HG03045 (cell line): Measurements from ENCODE around the gene FOXC2.

Experiments used
- ATAC-seq: cut with Tn5 transposase; IDR thresholded peaks from one replicate; pipeline ENCODE4 v1.9.1; 2021; ENCODE audit warnings: mild to moderate bottlenecking, moderate library complexity; ENCODE audit not compliant: unreplicated experiment

FOXC2 gene

GRCh38 chr16:86572606-86573005 lies 6.0 kb downstream of the FOXC2 start:
- no peak for ATAC-seq

DNA sequence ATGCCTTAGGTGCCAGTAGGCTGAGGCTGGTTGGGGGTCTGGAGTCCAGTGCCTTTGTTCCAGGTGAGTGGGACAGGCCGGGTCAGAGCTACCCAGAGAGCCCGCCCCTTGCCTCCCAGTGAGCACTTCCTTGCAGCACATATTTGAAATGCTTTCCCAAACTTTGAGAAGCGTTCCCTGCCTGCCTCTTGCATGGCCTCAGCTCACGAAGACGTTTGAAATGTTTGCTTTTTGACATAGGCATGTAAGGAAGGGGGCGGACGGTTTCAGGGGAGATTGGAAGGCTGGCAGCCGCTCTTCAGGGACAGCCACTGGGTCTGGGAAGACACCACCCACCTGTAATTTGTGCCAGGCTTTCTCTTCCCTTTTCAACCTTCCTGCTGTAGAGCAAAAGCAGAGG lies 6.6 kb downstream of the FOXC2 start:
- ATAC-seq = no peak

GRCh38 chr16:86573646-86574508 lies 7.2 kb downstream of the FOXC2 start:
- no peak for ATAC-seq

- no peak for ATAC-seq
These were observed 8.0 kb downstream of the FOXC2 start for GRCh38 chr16:86574646-86575045.

GRCh38 chr16:86575095-86575685 lies 8.6 kb downstream of the FOXC2 start:
- no peak for ATAC-seq

DNA sequence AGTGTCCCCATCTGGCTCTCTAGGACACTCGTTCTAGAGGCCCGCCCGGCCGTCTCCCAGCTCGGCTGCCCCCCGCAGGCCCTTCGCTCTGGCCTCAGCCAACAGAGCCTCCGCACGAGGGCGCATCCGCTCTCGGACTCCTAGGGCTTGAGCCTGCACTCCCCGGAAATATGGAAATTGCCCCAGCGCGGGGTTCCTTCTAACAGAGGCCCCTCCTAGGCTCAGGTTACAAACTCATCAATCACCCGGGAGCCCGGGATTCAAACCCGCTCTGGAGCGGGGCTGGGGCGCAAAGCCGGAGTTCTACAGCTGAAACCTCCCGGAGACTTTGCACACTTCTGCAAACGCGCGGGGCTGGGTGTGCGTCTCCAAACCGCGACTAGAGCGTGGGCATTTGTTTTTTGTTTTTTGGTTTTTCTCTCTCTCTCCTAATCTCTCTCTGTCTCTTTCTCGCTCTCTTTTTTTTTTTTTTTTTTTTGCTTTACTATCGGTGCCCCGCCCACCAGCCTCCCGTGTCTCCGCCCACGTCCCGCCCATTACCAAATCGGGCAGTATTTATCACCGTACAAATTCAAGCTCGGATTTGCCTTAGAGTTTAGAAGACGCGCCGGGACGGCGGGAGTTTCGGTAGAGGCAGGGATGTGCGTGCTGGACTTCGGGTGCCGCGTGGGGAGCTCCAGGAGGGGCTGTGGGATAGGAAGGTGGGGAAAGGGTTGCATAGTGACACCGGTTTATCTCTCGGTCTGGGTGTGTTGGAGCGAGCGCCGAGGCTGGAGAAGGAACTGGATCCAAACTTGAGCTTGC lies 9.3 kb downstream of the FOXC2 start:
- no peak for ATAC-seq

GRCh38 chr16:86576591-86577313 lies 10.1 kb downstream of the FOXC2 start:
- no peak for ATAC-seq

GRCh38 chr16:86577314-86577971 lies 10.8 kb downstream of the FOXC2 start:
- ATAC-seq = no peak

DNA sequence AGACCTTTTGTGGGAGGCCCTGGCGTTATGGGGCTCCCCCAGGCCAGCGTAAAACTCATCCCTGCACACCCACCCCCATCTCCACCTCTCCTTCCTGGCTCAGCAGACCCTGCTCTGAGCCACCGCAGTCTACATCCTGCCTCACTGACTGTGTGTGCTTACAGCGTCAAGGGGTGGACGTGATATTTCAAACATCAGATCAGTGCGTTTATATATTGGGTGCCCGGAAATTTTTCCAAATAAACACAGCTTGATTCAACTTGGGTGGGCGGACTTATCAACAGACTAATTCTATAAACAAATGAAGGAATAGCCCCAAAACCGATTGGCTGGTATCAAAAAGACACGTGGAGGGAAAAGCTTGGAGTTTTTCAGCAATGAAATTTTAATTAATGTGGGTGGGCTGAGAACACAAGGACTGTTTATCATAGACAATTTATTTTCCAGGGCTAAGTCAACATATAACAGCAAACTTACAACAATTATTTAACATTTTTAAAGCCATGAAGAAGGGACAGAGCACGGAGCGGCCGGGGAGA lies 11.5 kb downstream of the FOXC2 start, which contains the start of gene FOXL1:
TSS of gene FOXL1 (plus strand) at position 489 of the 539 bp plus-strand sequence. CDS start 175 bp downstream, outside the sequence.
- no peak for ATAC-seq

DNA sequence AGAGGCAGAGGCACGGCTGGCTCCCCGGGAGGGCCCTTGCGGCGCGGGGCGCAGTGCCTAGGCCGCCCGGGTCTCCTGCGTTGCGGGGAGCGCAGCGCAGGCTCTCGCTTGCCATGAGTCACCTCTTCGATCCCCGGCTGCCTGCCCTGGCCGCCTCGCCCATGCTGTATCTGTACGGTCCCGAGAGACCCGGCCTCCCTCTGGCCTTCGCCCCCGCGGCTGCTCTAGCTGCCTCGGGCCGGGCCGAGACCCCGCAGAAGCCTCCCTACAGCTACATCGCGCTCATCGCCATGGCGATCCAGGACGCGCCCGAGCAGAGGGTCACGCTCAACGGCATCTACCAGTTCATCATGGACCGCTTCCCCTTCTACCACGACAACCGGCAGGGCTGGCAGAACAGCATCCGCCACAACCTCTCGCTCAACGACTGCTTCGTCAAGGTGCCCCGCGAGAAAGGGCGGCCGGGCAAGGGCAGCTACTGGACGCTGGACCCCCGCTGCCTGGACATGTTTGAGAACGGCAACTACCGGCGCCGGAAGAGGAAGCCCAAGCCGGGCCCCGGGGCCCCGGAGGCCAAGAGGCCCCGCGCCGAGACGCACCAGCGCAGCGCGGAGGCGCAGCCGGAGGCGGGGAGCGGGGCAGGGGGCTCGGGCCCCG lies 12.1 kb downstream of the FOXC2 start:
- ATAC-seq = no peak

DNA sequence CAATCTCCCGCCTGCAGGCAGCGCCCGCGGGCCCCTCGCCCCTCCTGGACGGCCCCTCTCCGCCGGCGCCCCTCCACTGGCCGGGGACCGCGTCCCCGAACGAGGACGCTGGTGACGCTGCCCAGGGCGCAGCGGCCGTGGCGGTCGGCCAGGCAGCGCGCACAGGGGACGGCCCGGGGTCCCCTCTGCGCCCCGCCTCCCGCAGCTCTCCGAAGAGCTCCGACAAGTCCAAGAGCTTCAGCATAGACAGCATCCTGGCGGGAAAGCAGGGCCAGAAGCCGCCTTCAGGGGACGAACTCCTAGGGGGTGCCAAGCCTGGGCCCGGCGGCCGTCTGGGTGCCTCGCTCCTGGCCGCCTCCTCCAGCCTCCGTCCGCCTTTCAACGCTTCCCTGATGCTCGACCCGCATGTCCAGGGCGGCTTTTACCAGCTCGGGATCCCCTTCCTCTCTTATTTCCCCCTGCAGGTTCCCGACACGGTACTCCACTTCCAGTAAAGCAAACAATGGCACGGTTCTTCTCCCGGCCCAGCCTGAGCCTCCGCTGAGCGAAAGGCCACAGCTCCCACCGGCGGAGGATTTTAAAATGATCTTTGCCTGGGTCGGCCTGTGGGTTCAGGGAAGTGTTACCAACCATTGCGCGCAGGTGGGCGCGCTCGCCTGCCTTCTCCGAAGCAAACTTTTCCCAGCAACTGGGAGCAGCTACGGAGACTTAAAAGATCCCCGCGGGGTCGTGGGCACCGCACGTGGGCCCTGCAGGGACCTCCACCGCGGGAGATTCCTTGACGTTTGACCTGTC lies 12.8 kb downstream of the FOXC2 start:
- no peak for ATAC-seq

GRCh38 chr16:86580063-86580790 lies 13.6 kb downstream of the FOXC2 start:
- no peak for ATAC-seq

GRCh38 chr16:86580791-86581170 lies 14.2 kb downstream of the FOXC2 start:
- no peak for ATAC-seq

DNA sequence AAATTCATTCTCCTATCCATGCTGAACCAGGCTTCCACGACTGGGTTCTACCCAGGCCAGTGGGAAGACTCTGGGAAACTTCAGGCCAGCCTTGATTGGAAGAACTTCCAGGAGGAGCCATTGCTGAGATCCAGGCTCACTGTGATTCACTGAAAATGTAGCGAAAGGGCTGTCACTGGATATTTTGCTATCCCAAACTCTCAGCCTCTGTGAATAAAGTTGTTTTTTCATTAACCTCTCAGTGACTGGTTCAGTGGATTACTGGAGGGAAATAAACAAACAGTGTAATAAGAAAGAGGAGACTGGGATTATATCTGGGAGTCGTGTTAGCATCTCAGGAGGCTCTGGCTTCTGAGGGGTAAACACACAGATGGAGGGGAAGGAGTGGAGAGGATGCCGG lies 14.8 kb downstream of the FOXC2 start:
- no peak for ATAC-seq

GRCh38 chr16:86584071-86584685 lies 17.5 kb downstream of the FOXC2 start:
- ATAC-seq = no peak

GRCh38 chr16:86584726-86585721 lies 18.4 kb downstream of the FOXC2 start:
- no peak for ATAC-seq
